ENCODE data around the gene CIAO2A. TPM values are rescaled to one million over a fixed set of nuclear protein-coding genes. Genes with fewer than 3 reads are reported as not detected.

CIAO2A gene
- total and polyA plus RNA-seq, 2 donors from 2014 or later, result 41.6 to 92.4 TPM

DNA sequence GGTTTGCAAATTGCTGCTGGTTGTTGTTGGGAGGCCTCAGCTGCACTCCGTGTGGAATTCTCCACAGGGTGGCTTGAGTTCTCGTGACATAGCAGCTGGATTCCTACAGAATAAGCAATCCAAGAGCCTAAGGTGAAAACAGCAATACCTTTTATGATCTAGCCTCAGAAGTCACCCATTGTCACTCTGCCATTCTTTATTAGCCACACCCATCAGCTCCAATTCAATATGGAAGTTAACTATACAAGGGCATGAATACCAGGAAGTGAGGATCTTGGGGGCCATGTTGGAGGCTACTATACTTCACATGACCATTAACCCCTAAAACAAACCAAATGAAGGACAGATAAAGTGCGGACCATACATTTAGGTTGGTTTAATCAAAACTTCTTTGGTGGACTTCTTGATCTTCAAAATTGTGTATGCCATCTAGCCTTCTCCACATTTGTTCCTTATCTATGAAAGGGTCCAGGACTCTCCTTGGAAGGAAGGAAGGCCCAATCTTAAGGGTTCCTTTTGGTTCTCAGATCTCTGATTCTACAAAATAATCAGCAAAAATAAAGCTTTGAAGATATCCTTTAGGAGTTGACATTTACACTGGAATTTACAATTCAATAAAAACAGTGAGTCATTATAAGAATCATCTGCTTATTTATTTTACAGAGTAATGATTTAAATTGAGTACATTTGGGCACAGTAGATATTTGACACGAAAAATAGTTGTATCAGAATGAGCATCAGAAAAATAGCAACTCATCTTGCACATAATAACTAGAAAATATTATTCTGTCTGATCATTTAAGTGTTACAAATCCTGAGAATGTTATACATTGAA, 21.5 kb downstream of the CIAO2A start:
- intact Hi-C loops (cut with DNase I), result no loop called here
- Histone ChIP-seq H3K9me3 (ENCODE audit: control insufficient read depth in 2 of 3, insufficient read depth in 1 of 3, low read length in 3 of 3) (no peaks in the 10 kb centered on the region), H3K36me3 (ENCODE audit: control insufficient read depth in 2 of 3, insufficient read depth in 3 of 3, low read length in 3 of 3) (peaks cover 0 to 3% (median 0%) of the 10 kb centered on the region in 3 donors), H3K27ac (ENCODE audit: low read depth in 2 of 2, low read length in 2 of 2) (peak overlapping the region; percentile 72 to 74), H3K9ac (ENCODE audit: low read length in 3 of 3) (no peak overlapping the region), H3K4me1 (ENCODE audit: control insufficient read depth in 2 of 3, insufficient read depth in 2 of 3, low read depth in 1 of 3, low read length in 3 of 3) (peaks cover 0 to 25% (median 7%) of the 10 kb centered on the region in 3 donors), H3K4me3 (ENCODE audit: low read length in 3 of 3) (no peak overlapping the region), H3K27me3 (ENCODE audit: control insufficient read depth, insufficient read depth, low read length) (no peaks in the 10 kb centered on the region)
- FAIRE-seq (no peak), DNase-seq (no peak)
- TF ChIP-seq, protein P1, sequence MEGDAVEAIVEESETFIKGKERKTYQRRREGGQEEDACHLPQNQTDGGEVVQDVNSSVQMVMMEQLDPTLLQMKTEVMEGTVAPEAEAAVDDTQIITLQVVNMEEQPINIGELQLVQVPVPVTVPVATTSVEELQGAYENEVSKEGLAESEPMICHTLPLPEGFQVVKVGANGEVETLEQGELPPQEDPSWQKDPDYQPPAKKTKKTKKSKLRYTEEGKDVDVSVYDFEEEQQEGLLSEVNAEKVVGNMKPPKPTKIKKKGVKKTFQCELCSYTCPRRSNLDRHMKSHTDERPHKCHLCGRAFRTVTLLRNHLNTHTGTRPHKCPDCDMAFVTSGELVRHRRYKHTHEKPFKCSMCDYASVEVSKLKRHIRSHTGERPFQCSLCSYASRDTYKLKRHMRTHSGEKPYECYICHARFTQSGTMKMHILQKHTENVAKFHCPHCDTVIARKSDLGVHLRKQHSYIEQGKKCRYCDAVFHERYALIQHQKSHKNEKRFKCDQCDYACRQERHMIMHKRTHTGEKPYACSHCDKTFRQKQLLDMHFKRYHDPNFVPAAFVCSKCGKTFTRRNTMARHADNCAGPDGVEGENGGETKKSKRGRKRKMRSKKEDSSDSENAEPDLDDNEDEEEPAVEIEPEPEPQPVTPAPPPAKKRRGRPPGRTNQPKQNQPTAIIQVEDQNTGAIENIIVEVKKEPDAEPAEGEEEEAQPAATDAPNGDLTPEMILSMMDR (IDR thresholded peaks at IDR 0.05; ENCODE audit: borderline replicate concordance, extremely low read depth, insufficient read depth), result no peak

DNA sequence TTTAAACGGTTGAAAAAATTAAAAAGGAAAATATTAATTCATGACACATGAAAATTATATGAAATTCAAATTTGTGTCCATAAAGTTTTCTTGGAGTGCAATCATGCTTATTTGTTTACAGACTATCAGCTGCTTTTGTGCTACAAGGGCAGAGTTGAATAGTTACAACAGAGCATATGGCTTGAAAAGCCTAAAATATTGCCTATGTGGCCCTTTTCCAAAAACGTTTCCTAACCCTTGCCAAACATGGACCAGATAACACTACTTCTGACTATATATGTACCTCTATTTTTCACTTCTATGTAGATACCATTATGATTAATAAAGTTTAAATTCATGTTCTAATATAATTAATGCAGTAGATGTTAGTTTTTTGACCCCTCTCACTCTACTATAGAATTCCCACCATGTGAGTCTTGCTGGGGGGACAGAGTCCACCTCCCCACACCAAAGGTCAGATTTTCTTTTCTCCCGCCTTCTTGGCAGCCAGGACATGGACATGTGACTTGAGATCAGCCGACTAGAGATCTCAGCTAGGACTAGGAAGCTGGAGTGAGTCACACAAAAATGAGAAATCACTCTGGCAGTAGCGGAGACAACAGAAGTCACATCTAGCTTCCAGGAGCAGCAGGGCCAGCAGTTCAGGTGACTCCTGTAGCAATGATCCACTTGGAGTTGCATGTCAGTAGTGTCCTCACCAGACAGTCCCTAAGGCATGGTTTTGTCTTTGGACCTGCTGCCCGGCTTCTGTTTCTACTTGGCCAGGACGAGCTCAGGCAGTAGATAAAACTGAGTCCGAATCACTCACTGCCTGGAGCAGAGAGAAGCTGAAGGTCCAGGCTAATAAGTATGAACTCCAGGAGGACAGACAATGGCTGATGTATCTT, 22.4 kb downstream of the CIAO2A start:
- H3K36me3 ChIP-seq (ENCODE audit: control insufficient read depth in 2 of 3, insufficient read depth in 3 of 3, low read length in 3 of 3), result peaks cover 0 to 3% (median 0%) of the 10 kb centered on the region in 3 donors
- H3K9me3 ChIP-seq (ENCODE audit: control insufficient read depth in 2 of 3, insufficient read depth in 1 of 3, low read length in 3 of 3), result no peaks in the 10 kb centered on the region
- peak; percentile 60 for FAIRE-seq
- peak in 4 of 5 donors; percentile 14 to 62 (median 44) for DNase-seq
- no peak overlapping the region for H3K9ac ChIP-seq (ENCODE audit: low read length in 3 of 3)
- H3K27ac ChIP-seq (ENCODE audit: low read depth in 2 of 2, low read length in 2 of 2), result peak overlapping the region; percentile 72 to 74
- H3K4me3 ChIP-seq (ENCODE audit: low read length in 3 of 3), result no peak overlapping the region
- intact Hi-C loops (cut with DNase I), result no loop called here
- peaks cover 0 to 25% (median 7%) of the 10 kb centered on the region in 3 donors for H3K4me1 ChIP-seq (ENCODE audit: control insufficient read depth in 2 of 3, insufficient read depth in 2 of 3, low read depth in 1 of 3, low read length in 3 of 3)
- no peaks in the 10 kb centered on the region for H3K27me3 ChIP-seq (ENCODE audit: control insufficient read depth, insufficient read depth, low read length)
- TF ChIP-seq, protein P1 (IDR thresholded peaks at IDR 0.05; ENCODE audit: borderline replicate concordance, extremely low read depth, insufficient read depth), result no peak

DNA sequence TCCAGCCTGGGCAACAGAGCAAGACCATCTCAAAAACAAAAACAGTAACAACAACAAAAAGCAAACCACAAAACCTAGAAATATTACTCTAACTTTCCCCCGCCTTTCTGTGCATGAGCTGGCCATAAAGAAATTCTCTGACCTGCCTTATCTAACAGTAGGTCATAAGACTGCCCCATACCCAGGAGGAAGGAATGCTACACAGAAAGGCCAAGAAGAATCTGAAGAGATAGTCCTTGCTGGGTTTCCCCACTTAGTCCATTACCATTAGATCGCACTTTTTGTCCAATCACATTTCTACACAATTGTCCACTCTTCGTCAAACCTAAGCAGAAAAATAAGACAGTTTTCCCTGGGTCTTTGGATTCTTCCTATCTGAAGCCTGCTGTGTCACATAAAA, 23.5 kb downstream of the CIAO2A start:
- FAIRE-seq, result no peak
- H3K4me1 ChIP-seq (ENCODE audit: control insufficient read depth in 2 of 3, insufficient read depth in 2 of 3, low read depth in 1 of 3, low read length in 3 of 3), result peaks cover 0 to 25% (median 7%) of the 10 kb centered on the region in 3 donors

More for the DNA sequence above, 23.5 kb downstream of the CIAO2A start:
- H3K4me3 ChIP-seq (ENCODE audit: low read length in 3 of 3), result no peak overlapping the region
- H3K27me3 ChIP-seq (ENCODE audit: control insufficient read depth, insufficient read depth, low read length), result no peaks in the 10 kb centered on the region
- H3K9me3 ChIP-seq (ENCODE audit: control insufficient read depth in 2 of 3, insufficient read depth in 1 of 3, low read length in 3 of 3), result no peaks in the 10 kb centered on the region
- no peak for DNase-seq
- H3K36me3 ChIP-seq (ENCODE audit: control insufficient read depth in 2 of 3, insufficient read depth in 3 of 3, low read length in 3 of 3), result peaks cover 0 to 3% (median 0%) of the 10 kb centered on the region in 3 donors
- intact Hi-C loops (cut with DNase I), result no loop called here
- H3K27ac ChIP-seq (ENCODE audit: low read depth in 2 of 2, low read length in 2 of 2), result no peak overlapping the region
- H3K9ac ChIP-seq (ENCODE audit: low read length in 3 of 3), result no peak overlapping the region
- TF ChIP-seq, protein P1 (IDR thresholded peaks at IDR 0.05; ENCODE audit: borderline replicate concordance, extremely low read depth, insufficient read depth), result no peak

Measured in kidney (tissue), 14 donors.